WTC11 (cell line): ENCODE results near the gene MYPOP. TPM values are rescaled to one million over a fixed set of nuclear protein-coding genes. Genes with fewer than 3 reads are reported as not detected.

Source experiments
- ATAC-seq: fragments of 200-7000 bp; cut with Tn5 transposase; 2 replicates; pipeline ENCODE4 v1.10.0; 2021; ENCODE audit warnings: mild to moderate bottlenecking, moderate library complexity
- Bru-seq: library from RNA; stranded (reverse); fragments of 400-500 nt; gene quantifications from one replicate; lab custom pipeline; 2021; lab: Mats Ljungman, UMichigan
- CTCF ChIA-PET: fragments of 300-600 bp; sonication (Branson Sonifier 250); formaldehyde crosslinking; loops from one replicate; lab custom pipeline; 2021; ENCODE audit warnings: antibody characterized with exemption; lab: Charles Lee
- POLR2A ChIA-PET: fragments of 350-600 bp; sonication (Branson Sonifier 250); formaldehyde crosslinking; loops from one replicate; lab custom pipeline; 2021; ENCODE audit warnings: antibody characterized with exemption; lab: Charles Lee
- DNase-seq: peaks from one replicate; pipeline ENCODE4 v3.0.0; 2021; ENCODE audit warnings: low spot score
- H3K27ac Mint-ChIP-seq: 2 replicates; pipeline ENCODE4 v1.8.0; 2021; ENCODE audit warnings: mixed read lengths
- H3K27me3 Mint-ChIP-seq: 2 replicates; pipeline ENCODE4 v1.8.0; 2021; ENCODE audit warnings: low read depth, mild to moderate bottlenecking, moderate library complexity, mixed read lengths
- H3K36me3 Mint-ChIP-seq: 2 replicates; pipeline ENCODE4 v1.8.0; 2021; ENCODE audit warnings: mixed read lengths
- H3K4me1 Mint-ChIP-seq: 2 replicates; pipeline ENCODE4 v1.8.0; 2022; ENCODE audit warnings: mixed read lengths
- H3K4me3 Mint-ChIP-seq: 2 replicates; pipeline ENCODE4 v1.8.0; 2021; ENCODE audit warnings: mild to moderate bottlenecking, moderate library complexity, mixed read lengths
- H3K9me3 Mint-ChIP-seq: 2 replicates; pipeline ENCODE4 v1.8.0; 2021; ENCODE audit warnings: mixed read lengths
- ELF4 ChIP-seq: sonication (generic); formaldehyde crosslinking; IDR thresholded peaks from 2 replicates; pipeline ENCODE4 v1.8.1; 2022; ENCODE audit warnings: low read depth, mild to moderate bottlenecking, moderate library complexity, missing genetic modification reagents
- FOXJ3 ChIP-seq: sonication (generic); formaldehyde crosslinking; IDR thresholded peaks from 2 replicates; pipeline ENCODE4 v1.9.0; 2021; ENCODE audit warnings: missing genetic modification reagents, mild to moderate bottlenecking, borderline replicate concordance
- GTF2I ChIP-seq: fragments of 250-450 bp; sonication (Bioruptor Pico); conservative IDR thresholded peaks from 2 replicates; pipeline ENCODE4 v1.4.0; 2021; ENCODE audit warnings: mild to moderate bottlenecking
- HMGA2 ChIP-seq: fragments of 250-450 bp; sonication (Bioruptor Pico); IDR thresholded peaks from 2 replicates; pipeline ENCODE4 v1.4.0; 2021; ENCODE audit warnings: mild to moderate bottlenecking, moderate library complexity
- OVOL2 ChIP-seq: fragments of 250-450 bp; sonication (Bioruptor Pico); IDR thresholded peaks from 2 replicates; pipeline ENCODE4 v1.9.0; 2021; ENCODE audit warnings: mild to moderate bottlenecking, borderline replicate concordance
- ZNF121 ChIP-seq: sonication (generic); formaldehyde crosslinking; IDR thresholded peaks from 2 replicates; pipeline ENCODE4 v1.8.0; 2023; ENCODE audit warnings: missing genetic modification reagents
- ZNF396 ChIP-seq: fragments of 250-450 bp; sonication (Bioruptor Pico); IDR thresholded peaks from 2 replicates; pipeline ENCODE4 v1.8.0; 2021; ENCODE audit warnings: mild to moderate bottlenecking, moderate library complexity, borderline replicate concordance
- long read RNA-seq, 3 experiments: library from RNA in 1 of 3; library from capped mRNA in 1 of 3; library from polyadenylated mRNA in 1 of 3; unstranded in 2 of 3; stranded (forward) in 1 of 3; transcript quantifications; one replicate each; pipeline ENCODE4 v2.0.0, GENCODE V29; 2021
- total RNA-seq: library from RNA; stranded (reverse); gene quantifications from 3 replicates; pipeline ENCODE4 v1.2.3, GENCODE V29; 2021
- TF ChIP-seq, protein P1 (sequence below): fragments of 250-450 bp; sonication (Bioruptor Pico); IDR thresholded peaks from 2 replicates; pipeline ENCODE4 v1.9.0; 2021; ENCODE audit warnings: mild to moderate bottlenecking, borderline replicate concordance
- TF ChIP-seq, protein P2 (sequence below): sonication (generic); formaldehyde crosslinking; IDR thresholded peaks from 2 replicates; pipeline ENCODE4 v1.8.0; 2022; ENCODE audit warnings: mild to moderate bottlenecking, missing genetic modification reagents
- TF ChIP-seq, protein P3 (sequence below): sonication (generic); formaldehyde crosslinking; IDR thresholded peaks from 2 replicates; pipeline ENCODE4 v1.8.1; 2022; ENCODE audit warnings: missing genetic modification reagents, borderline replicate concordance
- TF ChIP-seq, protein P4 (sequence below): sonication (generic); formaldehyde crosslinking; IDR thresholded peaks from 2 replicates; pipeline ENCODE4 v1.8.0; 2022; ENCODE audit warnings: mild to moderate bottlenecking, missing genetic modification reagents
- TF ChIP-seq, protein P5 (sequence below): sonication (generic); formaldehyde crosslinking; IDR thresholded peaks from 2 replicates; pipeline ENCODE4 v1.8.1; 2022; ENCODE audit warnings: mild to moderate bottlenecking, moderate library complexity, missing genetic modification reagents
- TF ChIP-seq, protein P6 (sequence below): sonication (generic); formaldehyde crosslinking; IDR thresholded peaks from 2 replicates; pipeline ENCODE4 v1.8.0; 2023; ENCODE audit warnings: mild to moderate bottlenecking, missing genetic modification reagents

The MYPOP gene, protein sequence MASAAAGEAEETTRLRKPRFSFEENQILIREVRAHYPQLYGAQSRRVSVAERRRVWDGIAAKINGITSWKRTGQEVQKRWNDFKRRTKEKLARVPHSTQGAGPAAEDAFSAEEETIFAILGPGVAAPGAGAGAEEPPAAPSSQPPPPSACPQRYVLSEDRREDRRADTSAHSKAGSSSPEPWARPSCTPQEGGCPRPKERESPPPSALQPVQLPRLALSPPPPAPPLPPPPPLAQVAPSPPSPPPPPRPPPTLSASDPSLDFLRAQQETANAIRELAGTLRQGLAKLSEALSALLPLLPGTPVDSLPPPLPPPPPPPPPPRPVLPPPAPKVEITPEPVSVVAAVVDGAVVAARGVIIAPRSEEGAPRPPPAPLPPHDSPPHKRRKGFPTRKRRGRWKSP
- total RNA-seq (13.6 to 15.1 TPM (median 14.8 TPM) in 3 replicates), Bru-seq, nascent RNA (percentile 58 among the genes with signal in this experiment)
- long read RNA-seq, experiment 1, transcript MYPOP-201 (3 exons, 1,890 nt) = major isoform, 6 of 6 reads
- long read RNA-seq, experiment 1, partial matches to known transcripts = 0 of 6 reads
- long read RNA-seq, experiment 1, other reads (novel, unspliced or antisense) = 0 of 6 reads
- long read RNA-seq, experiment 2, transcript MYPOP-201 (3 exons, 1,890 nt) = major isoform, 9 of 26 reads
- long read RNA-seq, experiment 2, partial matches to known transcripts = 16 of 26 reads
- long read RNA-seq, experiment 2, other reads (novel, unspliced or antisense) = 1 of 26 reads
- long read RNA-seq, experiment 3 = 0 reads

DNA sequence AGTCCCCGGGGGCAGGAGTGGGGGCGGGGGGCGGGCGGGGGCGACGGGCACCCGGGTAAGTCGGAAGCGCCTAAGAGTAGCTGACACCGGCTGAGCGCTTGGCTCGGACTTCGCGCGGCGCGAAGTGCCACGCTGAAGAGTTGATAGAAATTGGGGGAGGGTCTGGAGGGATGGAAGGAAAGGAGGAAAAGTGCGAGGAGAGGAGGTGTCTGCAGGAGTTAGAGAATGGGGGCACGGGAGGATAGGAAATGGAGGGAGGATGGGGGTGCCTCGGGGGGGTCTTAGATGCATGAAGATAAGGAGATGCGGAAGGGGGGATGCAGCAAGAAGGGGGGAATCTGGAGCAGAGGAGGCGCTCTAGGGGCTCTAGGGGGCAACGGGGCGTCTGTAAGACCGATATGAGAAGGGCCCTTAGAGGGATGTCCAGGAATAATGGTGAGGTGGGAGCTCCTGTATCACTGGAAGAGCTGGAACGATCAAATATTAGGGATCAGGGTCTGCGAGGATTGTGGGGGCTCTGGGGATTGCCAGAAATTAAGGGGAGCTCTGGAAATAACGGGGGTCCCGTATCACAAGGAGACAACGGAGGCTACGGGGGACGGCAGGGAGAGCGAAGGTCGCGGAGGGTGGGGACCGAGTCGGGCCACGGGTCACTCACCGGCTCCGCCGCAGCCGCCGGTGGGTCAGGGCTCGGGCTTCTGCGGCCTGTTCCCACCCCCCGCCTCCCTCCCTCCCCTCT is at the start of gene MYPOP:
Gene MYPOP, minus strand, starts transcription at position 702 of the 739 bp plus-strand sequence. CDS start 840 bp downstream, outside the sequence.
- DNase-seq (no peak), ATAC-seq (no peak)
- TF ChIP-seq FOXJ3 (CRISPR knock-in tag) = no peak
- TF ChIP-seq ZNF396 (CRISPR knock-in tag) = no peak
- TF ChIP-seq, protein P1, sequence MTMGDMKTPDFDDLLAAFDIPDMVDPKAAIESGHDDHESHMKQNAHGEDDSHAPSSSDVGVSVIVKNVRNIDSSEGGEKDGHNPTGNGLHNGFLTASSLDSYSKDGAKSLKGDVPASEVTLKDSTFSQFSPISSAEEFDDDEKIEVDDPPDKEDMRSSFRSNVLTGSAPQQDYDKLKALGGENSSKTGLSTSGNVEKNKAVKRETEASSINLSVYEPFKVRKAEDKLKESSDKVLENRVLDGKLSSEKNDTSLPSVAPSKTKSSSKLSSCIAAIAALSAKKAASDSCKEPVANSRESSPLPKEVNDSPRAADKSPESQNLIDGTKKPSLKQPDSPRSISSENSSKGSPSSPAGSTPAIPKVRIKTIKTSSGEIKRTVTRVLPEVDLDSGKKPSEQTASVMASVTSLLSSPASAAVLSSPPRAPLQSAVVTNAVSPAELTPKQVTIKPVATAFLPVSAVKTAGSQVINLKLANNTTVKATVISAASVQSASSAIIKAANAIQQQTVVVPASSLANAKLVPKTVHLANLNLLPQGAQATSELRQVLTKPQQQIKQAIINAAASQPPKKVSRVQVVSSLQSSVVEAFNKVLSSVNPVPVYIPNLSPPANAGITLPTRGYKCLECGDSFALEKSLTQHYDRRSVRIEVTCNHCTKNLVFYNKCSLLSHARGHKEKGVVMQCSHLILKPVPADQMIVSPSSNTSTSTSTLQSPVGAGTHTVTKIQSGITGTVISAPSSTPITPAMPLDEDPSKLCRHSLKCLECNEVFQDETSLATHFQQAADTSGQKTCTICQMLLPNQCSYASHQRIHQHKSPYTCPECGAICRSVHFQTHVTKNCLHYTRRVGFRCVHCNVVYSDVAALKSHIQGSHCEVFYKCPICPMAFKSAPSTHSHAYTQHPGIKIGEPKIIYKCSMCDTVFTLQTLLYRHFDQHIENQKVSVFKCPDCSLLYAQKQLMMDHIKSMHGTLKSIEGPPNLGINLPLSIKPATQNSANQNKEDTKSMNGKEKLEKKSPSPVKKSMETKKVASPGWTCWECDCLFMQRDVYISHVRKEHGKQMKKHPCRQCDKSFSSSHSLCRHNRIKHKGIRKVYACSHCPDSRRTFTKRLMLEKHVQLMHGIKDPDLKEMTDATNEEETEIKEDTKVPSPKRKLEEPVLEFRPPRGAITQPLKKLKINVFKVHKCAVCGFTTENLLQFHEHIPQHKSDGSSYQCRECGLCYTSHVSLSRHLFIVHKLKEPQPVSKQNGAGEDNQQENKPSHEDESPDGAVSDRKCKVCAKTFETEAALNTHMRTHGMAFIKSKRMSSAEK (CRISPR knock-in tag) = no peak
- TF ChIP-seq ZNF121 = no peak
- no peak for TF ChIP-seq HMGA2 (CRISPR knock-in tag)
- no peak for TF ChIP-seq GTF2I
- peaks cover 25% of the 10 kb centered on the region for H3K36me3 Mint-ChIP-seq
- H3K9me3 Mint-ChIP-seq = no peaks in the 10 kb centered on the region
- ChIA-PET CTCF (interaction anchor here (0.6 to 4.1 kb wide), 28 partner anchors 9 to 459 kb away, joined by 3 to 41 read pairs (median 5); partner anchors contain the start of genes CCDC61, FOXA3, IRF2BP1 and QPCTL), POLR2A (interaction anchor here (0.9 to 2.0 kb wide), 6 partner anchors 16 to 113 kb away, joined by 4 to 14 read pairs (median 6); partner anchors contain the start of genes FOXA3, IRF2BP1 and SYMPK)
- peaks cover 25% of the 10 kb centered on the region for H3K27me3 Mint-ChIP-seq
- peak within 1 kb of the TSS; percentile 57; the same call in 1 of the 2 replicates for H3K27ac Mint-ChIP-seq
- H3K4me1 Mint-ChIP-seq = peaks cover 12% of the 10 kb centered on the region
- peak within 1 kb of the TSS; percentile 91 for H3K4me3 Mint-ChIP-seq

DNA sequence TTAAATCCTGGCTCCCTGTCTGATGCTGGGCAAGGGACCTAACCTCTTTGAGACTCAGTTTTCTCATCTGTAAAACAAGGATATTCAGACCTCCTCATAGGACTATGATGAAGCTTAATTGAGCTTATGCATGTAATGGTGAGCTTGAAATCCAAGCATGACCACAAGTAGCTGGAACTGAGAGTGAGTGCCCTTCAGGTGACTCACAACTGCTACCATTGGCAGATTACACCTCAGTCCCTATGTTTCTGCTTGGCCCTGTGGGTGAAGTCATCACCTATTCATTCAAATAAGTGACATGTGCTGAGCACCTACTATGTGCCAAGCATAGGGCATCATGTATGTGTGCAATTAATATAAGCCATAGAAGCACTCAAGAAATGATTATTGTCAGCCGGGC is 45.5 kb upstream of the MYPOP start:
- Mint-ChIP-seq H3K4me1 (peaks cover 3% of the 10 kb centered on the region; the same call in 1 of the 2 replicates), H3K27me3 (peaks cover 41% of the 10 kb centered on the region), H3K27ac (no peak overlapping the region), H3K9me3 (no peaks in the 10 kb centered on the region), H3K4me3 (no peak overlapping the region), H3K36me3 (no peaks in the 10 kb centered on the region)
- ChIA-PET CTCF (interaction anchor here (0.8 to 1.3 kb wide), 3 partner anchors 13 to 81 kb away, joined by 3 to 4 read pairs (median 4); no protein-coding TSS in a partner anchor), POLR2A (interaction anchor here (0.7 kb wide), 1 partner anchor 14 kb away, joined by 3 read pairs; no protein-coding TSS in a partner anchor)
- no peak for DNase-seq
- ATAC-seq = no peak
- TF ChIP-seq, protein P2, sequence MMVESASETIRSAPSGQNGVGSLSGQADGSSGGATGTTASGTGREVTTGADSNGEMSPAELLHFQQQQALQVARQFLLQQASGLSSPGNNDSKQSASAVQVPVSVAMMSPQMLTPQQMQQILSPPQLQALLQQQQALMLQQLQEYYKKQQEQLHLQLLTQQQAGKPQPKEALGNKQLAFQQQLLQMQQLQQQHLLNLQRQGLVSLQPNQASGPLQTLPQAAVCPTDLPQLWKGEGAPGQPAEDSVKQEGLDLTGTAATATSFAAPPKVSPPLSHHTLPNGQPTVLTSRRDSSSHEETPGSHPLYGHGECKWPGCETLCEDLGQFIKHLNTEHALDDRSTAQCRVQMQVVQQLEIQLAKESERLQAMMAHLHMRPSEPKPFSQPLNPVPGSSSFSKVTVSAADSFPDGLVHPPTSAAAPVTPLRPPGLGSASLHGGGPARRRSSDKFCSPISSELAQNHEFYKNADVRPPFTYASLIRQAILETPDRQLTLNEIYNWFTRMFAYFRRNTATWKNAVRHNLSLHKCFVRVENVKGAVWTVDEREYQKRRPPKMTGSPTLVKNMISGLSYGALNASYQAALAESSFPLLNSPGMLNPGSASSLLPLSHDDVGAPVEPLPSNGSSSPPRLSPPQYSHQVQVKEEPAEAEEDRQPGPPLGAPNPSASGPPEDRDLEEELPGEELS (CRISPR knock-in tag) = no peak
- TF ChIP-seq, protein P3, sequence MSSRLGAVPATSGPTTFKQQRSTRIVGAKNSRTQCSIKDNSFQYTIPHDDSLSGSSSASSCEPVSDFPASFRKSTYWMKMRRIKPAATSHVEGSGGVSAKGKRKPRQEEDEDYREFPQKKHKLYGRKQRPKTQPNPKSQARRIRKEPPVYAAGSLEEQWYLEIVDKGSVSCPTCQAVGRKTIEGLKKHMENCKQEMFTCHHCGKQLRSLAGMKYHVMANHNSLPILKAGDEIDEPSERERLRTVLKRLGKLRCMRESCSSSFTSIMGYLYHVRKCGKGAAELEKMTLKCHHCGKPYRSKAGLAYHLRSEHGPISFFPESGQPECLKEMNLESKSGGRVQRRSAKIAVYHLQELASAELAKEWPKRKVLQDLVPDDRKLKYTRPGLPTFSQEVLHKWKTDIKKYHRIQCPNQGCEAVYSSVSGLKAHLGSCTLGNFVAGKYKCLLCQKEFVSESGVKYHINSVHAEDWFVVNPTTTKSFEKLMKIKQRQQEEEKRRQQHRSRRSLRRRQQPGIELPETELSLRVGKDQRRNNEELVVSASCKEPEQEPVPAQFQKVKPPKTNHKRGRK (CRISPR knock-in tag) = no peak
- TF ChIP-seq, protein P4, sequence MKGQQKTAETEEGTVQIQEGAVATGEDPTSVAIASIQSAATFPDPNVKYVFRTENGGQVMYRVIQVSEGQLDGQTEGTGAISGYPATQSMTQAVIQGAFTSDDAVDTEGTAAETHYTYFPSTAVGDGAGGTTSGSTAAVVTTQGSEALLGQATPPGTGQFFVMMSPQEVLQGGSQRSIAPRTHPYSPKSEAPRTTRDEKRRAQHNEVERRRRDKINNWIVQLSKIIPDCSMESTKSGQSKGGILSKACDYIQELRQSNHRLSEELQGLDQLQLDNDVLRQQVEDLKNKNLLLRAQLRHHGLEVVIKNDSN (CRISPR knock-in tag) = no peak
- TF ChIP-seq, protein P5, sequence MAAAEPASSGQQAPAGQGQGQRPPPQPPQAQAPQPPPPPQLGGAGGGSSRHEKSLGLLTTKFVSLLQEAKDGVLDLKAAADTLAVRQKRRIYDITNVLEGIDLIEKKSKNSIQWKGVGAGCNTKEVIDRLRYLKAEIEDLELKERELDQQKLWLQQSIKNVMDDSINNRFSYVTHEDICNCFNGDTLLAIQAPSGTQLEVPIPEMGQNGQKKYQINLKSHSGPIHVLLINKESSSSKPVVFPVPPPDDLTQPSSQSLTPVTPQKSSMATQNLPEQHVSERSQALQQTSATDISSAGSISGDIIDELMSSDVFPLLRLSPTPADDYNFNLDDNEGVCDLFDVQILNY (CRISPR knock-in tag) = no peak
- no peak for TF ChIP-seq GTF2I
- TF ChIP-seq ELF4 (CRISPR knock-in tag) = no peak
- TF ChIP-seq, protein P6, sequence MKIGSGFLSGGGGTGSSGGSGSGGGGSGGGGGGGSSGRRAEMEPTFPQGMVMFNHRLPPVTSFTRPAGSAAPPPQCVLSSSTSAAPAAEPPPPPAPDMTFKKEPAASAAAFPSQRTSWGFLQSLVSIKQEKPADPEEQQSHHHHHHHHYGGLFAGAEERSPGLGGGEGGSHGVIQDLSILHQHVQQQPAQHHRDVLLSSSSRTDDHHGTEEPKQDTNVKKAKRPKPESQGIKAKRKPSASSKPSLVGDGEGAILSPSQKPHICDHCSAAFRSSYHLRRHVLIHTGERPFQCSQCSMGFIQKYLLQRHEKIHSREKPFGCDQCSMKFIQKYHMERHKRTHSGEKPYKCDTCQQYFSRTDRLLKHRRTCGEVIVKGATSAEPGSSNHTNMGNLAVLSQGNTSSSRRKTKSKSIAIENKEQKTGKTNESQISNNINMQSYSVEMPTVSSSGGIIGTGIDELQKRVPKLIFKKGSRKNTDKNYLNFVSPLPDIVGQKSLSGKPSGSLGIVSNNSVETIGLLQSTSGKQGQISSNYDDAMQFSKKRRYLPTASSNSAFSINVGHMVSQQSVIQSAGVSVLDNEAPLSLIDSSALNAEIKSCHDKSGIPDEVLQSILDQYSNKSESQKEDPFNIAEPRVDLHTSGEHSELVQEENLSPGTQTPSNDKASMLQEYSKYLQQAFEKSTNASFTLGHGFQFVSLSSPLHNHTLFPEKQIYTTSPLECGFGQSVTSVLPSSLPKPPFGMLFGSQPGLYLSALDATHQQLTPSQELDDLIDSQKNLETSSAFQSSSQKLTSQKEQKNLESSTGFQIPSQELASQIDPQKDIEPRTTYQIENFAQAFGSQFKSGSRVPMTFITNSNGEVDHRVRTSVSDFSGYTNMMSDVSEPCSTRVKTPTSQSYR = no peak
- no peak for TF ChIP-seq OVOL2 (CRISPR knock-in tag)
